Neuronal stem cell (in vitro differentiated cells): ENCODE data around the gene NKAIN4.

Source experiments
- DNase-seq: peaks from one replicate; pipeline ENCODE4 v3.0.0-alpha.2; 2013; ENCODE audit warnings: low spot score
- H2AFZ ChIP-seq: one replicate; pipeline ENCODE4 v1.6.1; 2013; ENCODE audit warnings: mild to moderate bottlenecking, low read length, inconsistent platforms
- H2AK5ac ChIP-seq: 2 replicates; pipeline ENCODE4 v1.6.1; 2013; ENCODE audit warnings: low read depth, mild to moderate bottlenecking, inconsistent platforms, low read length, moderate library complexity, mixed read lengths
- H2BK120ac ChIP-seq: 2 replicates; pipeline ENCODE4 v1.6.1; 2013; ENCODE audit warnings: low read depth, mild to moderate bottlenecking, inconsistent platforms, low read length, moderate library complexity, mixed read lengths
- H2BK12ac ChIP-seq: one replicate; pipeline ENCODE4 v1.6.1; 2013; ENCODE audit warnings: low read length, inconsistent platforms
- H2BK15ac ChIP-seq: 2 replicates; pipeline ENCODE4 v1.6.1; 2013; ENCODE audit warnings: mild to moderate bottlenecking, low read length, inconsistent platforms, mixed read lengths
- H2BK5ac ChIP-seq: one replicate; pipeline ENCODE4 v1.6.1; 2013; ENCODE audit warnings: inconsistent platforms, mild to moderate bottlenecking, low read length, moderate library complexity
- H3K14ac ChIP-seq: one replicate; pipeline ENCODE4 v1.6.1; 2013; ENCODE audit warnings: low read length, inconsistent platforms
- H3K18ac ChIP-seq: 2 replicates; pipeline ENCODE4 v1.6.1; 2013; ENCODE audit warnings: low read length, inconsistent platforms
- H3K23ac ChIP-seq: 2 replicates; pipeline ENCODE4 v1.6.1; 2013; ENCODE audit warnings: low read depth, mild to moderate bottlenecking, mixed read lengths, low read length, inconsistent platforms; ENCODE audit not compliant: poor library complexity
- H3K27ac ChIP-seq: replicated peaks from 3 replicates; pipeline ENCODE4 v1.5.1; 2013; ENCODE audit warnings: low read length, inconsistent platforms
- H3K27me3 ChIP-seq, 3 experiments: 2 replicates each; pipeline ENCODE4 v1.6.1; 2013; ENCODE audit warnings: low read length in 3 of 3, mild to moderate bottlenecking in 2 of 3, inconsistent platforms in 1 of 3, low read depth in 1 of 3, mixed read lengths in 1 of 3, moderate library complexity in 1 of 3; ENCODE audit not compliant: control insufficient read depth in 3 of 3, insufficient read depth in 3 of 3
- H3K36me3 ChIP-seq, 2 donors: replicated peaks in 1 of 2; 2 replicates each; pipeline ENCODE4 v1.6.1; 2013; ENCODE audit warnings: low read length in 2 of 2; ENCODE audit not compliant: control insufficient read depth in 2 of 2, insufficient read depth in 2 of 2
- H3K4ac ChIP-seq: 2 replicates; pipeline ENCODE4 v1.6.1; 2013; ENCODE audit warnings: inconsistent platforms, mild to moderate bottlenecking, low read length, moderate library complexity
- H3K4me1 ChIP-seq, 2 donors: 1 replicate in 1 of 2; 2 replicates in 1 of 2; pipeline ENCODE4 v1.6.1; 2013; ENCODE audit warnings: low read length in 2 of 2, low read depth in 1 of 2; ENCODE audit not compliant: control insufficient read depth in 2 of 2, insufficient read depth in 1 of 2
- H3K4me2 ChIP-seq: one replicate; pipeline ENCODE4 v1.6.1; 2013; ENCODE audit warnings: mild to moderate bottlenecking, low read length, inconsistent platforms; ENCODE audit not compliant: insufficient read depth, poor library complexity, severe bottlenecking
- H3K4me3 ChIP-seq, 2 donors: 2 replicates each; pipeline ENCODE4 v1.5.1; 2013; ENCODE audit warnings: low read length in 2 of 2, mild to moderate bottlenecking in 2 of 2, inconsistent platforms in 1 of 2, moderate library complexity in 1 of 2
- H3K79me1 ChIP-seq: one replicate; pipeline ENCODE4 v1.6.1; 2013; ENCODE audit warnings: low read depth, mild to moderate bottlenecking, inconsistent platforms, low read length, moderate library complexity
- H3K9ac ChIP-seq: one replicate; pipeline ENCODE4 v1.6.1; 2013; ENCODE audit warnings: mild to moderate bottlenecking, low read depth, low read length, inconsistent platforms; ENCODE audit not compliant: poor library complexity
- H3K9me3 ChIP-seq, 2 donors: replicated peaks in 1 of 2; 2 replicates each; pipeline versions ENCODE3 to v1.6.1; 2013; ENCODE audit warnings: low read length in 2 of 2, mild to moderate bottlenecking in 2 of 2, inconsistent platforms in 1 of 2, low read depth in 1 of 2, mixed read lengths in 1 of 2, moderate library complexity in 1 of 2; ENCODE audit not compliant: control insufficient read depth in 2 of 2, insufficient read depth in 1 of 2
- H4K8ac ChIP-seq: one replicate; pipeline ENCODE4 v1.6.1; 2013; ENCODE audit warnings: low read depth, mild to moderate bottlenecking, inconsistent platforms, low read length, moderate library complexity
- H4K91ac ChIP-seq: one replicate; pipeline ENCODE4 v1.6.1; 2013; ENCODE audit warnings: low read length, low read depth, mild to moderate bottlenecking, inconsistent platforms; ENCODE audit not compliant: poor library complexity
- WGBS, 2 donors: extraction: QIAGEN DNeasy Blood & Tissue Kit; methylation state at CpG; one replicate each; pipeline ENCODE4 v1.1.7; 2013; ENCODE audit warnings: missing lambda C conversion rate in 2 of 2, mixed read lengths in 1 of 2; ENCODE audit not compliant: insufficient read length in 2 of 2, insufficient replicate concordance in 1 of 2; ENCODE audit errors: extremely low coverage in 2 of 2; 5-methylcytosine and 5-hydroxymethylcytosine counted together

Gene NKAIN4

GRCh38 chr20:63295422-63295821 is 41.2 kb upstream of the NKAIN4 start:
- Histone ChIP-seq H3K4me2 (no peak overlapping the region), H3K27me3 (peaks cover 0 to 13% (median 0%) of the 10 kb centered on the region in 3 experiments), H3K27ac (no peak overlapping the region), H2AK5ac (no peak overlapping the region), H3K18ac (peak overlapping the region; percentile 92), H2BK12ac (no peak overlapping the region), H3K14ac (peak overlapping the region; percentile 77), H2BK15ac (no peak overlapping the region), H3K36me3 (no peaks in the 10 kb centered on the region), H3K9me3 (no peaks in the 10 kb centered on the region), H4K8ac (no peak overlapping the region), H2AFZ (peak overlapping the region; percentile 74), H3K4ac (no peak overlapping the region), H4K91ac (no peak overlapping the region), H2BK5ac (peak overlapping the region; percentile 62), H3K79me1 (peaks cover 7% of the 10 kb centered on the region), H3K4me3 (no peak overlapping the region), H3K4me1 (peaks cover 25 to 27% of the 10 kb centered on the region in 2 donors), H3K9ac (no peak overlapping the region), H3K23ac (no peak overlapping the region), H2BK120ac (peak overlapping the region; percentile 10)
- no CpG with 5 or more reads among the region's 17 CpGs for WGBS, 2 donors
- DNase-seq, result no peak

GRCh38 chr20:63295018-63295417 is 40.8 kb upstream of the NKAIN4 start:
- no peak overlapping the region for H2BK120ac ChIP-seq
- DNase-seq, result no peak
- peak overlapping the region; percentile 73 for H2BK12ac ChIP-seq
- peak overlapping the region; percentile 20 for H4K91ac ChIP-seq
- peak overlapping the region; percentile 70 for H3K4ac ChIP-seq
- H3K36me3 ChIP-seq, result no peaks in the 10 kb centered on the region
- H3K4me3 ChIP-seq, result no peak overlapping the region
- H3K18ac ChIP-seq, result peak overlapping the region; percentile 74
- H3K27ac ChIP-seq, result no peak overlapping the region
- H3K9ac ChIP-seq, result peak overlapping the region; percentile 27
- H3K27me3 ChIP-seq, result peaks cover 0 to 13% (median 0%) of the 10 kb centered on the region in 3 experiments
- H2BK5ac ChIP-seq, result peak overlapping the region; percentile 62
- H3K9me3 ChIP-seq, result no peaks in the 10 kb centered on the region
- H2AFZ ChIP-seq, result peak overlapping the region; percentile 74
- H4K8ac ChIP-seq, result no peak overlapping the region
- no peak overlapping the region for H3K14ac ChIP-seq
- no peak overlapping the region for H2AK5ac ChIP-seq
- peak overlapping the region; percentile 87 for H3K23ac ChIP-seq
- peak overlapping the region; percentile 58 for H2BK15ac ChIP-seq
- H3K4me2 ChIP-seq, result no peak overlapping the region
- H3K79me1 ChIP-seq, result peaks cover 8% of the 10 kb centered on the region
- no CpG with 5 or more reads among the region's 19 CpGs for WGBS, 2 donors
- H3K4me1 ChIP-seq, result peaks cover 25 to 27% of the 10 kb centered on the region in 2 donors

- peak overlapping the region; percentile 73 for H2BK12ac ChIP-seq
- no peak overlapping the region for H3K9ac ChIP-seq
- H4K8ac ChIP-seq, result no peak overlapping the region
- WGBS, 2 donors, result no CpG with 5 or more reads among the region's 12 CpGs
- peak overlapping the region; percentile 87 for H3K23ac ChIP-seq
- H3K79me1 ChIP-seq, result peaks cover 8% of the 10 kb centered on the region
- peaks cover 25 to 27% of the 10 kb centered on the region in 2 donors for H3K4me1 ChIP-seq
- no peak overlapping the region for H4K91ac ChIP-seq
- H3K4me2 ChIP-seq, result no peak overlapping the region
- H3K18ac ChIP-seq, result peak overlapping the region; percentile 74
- H2AK5ac ChIP-seq, result peak overlapping the region; percentile 97
- H3K4ac ChIP-seq, result peak overlapping the region; percentile 84
- no peak overlapping the region for H2AFZ ChIP-seq
- no peaks in the 10 kb centered on the region for H3K9me3 ChIP-seq
- H3K14ac ChIP-seq, result no peak overlapping the region
- H3K27me3 ChIP-seq, result peaks cover 0 to 13% (median 0%) of the 10 kb centered on the region in 3 experiments
- no peak overlapping the region for H3K4me3 ChIP-seq
- no peak overlapping the region for H2BK5ac ChIP-seq
- peak overlapping the region; percentile 58 for H2BK15ac ChIP-seq
- no peak overlapping the region for H3K27ac ChIP-seq
- H2BK120ac ChIP-seq, result peak overlapping the region; percentile 47
- peaks cover 1 to 4% of the 10 kb centered on the region in 2 donors for H3K36me3 ChIP-seq
- no peak for DNase-seq
Measured at GRCh38 chr20:63294536-63294900, 40.3 kb upstream of the NKAIN4 start.

- Histone ChIP-seq H3K79me1 (peaks cover 8% of the 10 kb centered on the region), H3K27ac (no peak overlapping the region), H3K9ac (no peak overlapping the region), H3K14ac (no peak overlapping the region), H3K4me2 (no peak overlapping the region), H3K4me3 (no peak overlapping the region), H2BK12ac (peak overlapping the region; percentile 73), H3K23ac (peak overlapping the region; percentile 87), H3K4me1 (peaks cover 25 to 27% of the 10 kb centered on the region in 2 donors), H4K8ac (no peak overlapping the region), H2BK5ac (no peak overlapping the region), H3K4ac (no peak overlapping the region), H3K18ac (peak overlapping the region; percentile 76), H4K91ac (no peak overlapping the region), H3K9me3 (no peaks in the 10 kb centered on the region), H2AK5ac (peak overlapping the region; percentile 97), H2AFZ (no peak overlapping the region), H3K36me3 (peaks cover 4 to 9% of the 10 kb centered on the region in 2 donors), H3K27me3 (peaks cover 0 to 13% (median 0%) of the 10 kb centered on the region in 3 experiments), H2BK15ac (peak overlapping the region; percentile 97), H2BK120ac (peak overlapping the region; percentile 47)
- WGBS, 2 donors, result no CpG with 5 or more reads among the region's 22 CpGs
- no peak for DNase-seq
Measured at GRCh38 chr20:63293871-63294535, 39.7 kb upstream of the NKAIN4 start.
